HG02981 (cell line): ENCODE data around the gene MRTFB.
"Not testable (repeated sequence)": the region's sequence is repeated elsewhere in the genome, so short reads cannot be mapped to it uniquely, and the experiment has no call there.

Experiments used
- ATAC-seq: cut with Tn5 transposase; IDR thresholded peaks from one replicate; pipeline ENCODE4 v1.9.1; 2021; ENCODE audit warnings: mild to moderate bottlenecking, moderate library complexity; ENCODE audit not compliant: unreplicated experiment

MRTFB gene

GRCh38 chr16:14181371-14182050, 110.4 kb downstream of the MRTFB start:
- ATAC-seq: no peak

DNA sequence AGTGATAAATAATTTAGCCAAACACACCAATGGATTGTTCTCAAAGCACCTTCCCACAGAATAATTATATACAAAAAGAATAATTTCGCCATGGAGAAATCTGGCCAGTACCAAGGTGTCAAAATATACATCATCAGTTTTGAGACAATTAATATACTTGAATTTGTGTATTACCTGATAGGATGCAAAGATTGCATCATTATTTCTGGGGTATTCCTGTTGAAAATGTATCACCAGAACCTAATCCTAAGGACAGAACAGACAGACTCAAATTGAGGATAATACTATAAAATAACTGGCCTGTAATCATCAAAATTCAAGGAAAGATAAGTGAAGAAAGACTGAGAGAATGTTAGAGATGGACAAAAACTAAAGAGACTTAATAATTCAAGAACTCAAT, 111.9 kb downstream of the MRTFB start:
- no peak for ATAC-seq

GRCh38 chr16:14183962-14184361, 112.8 kb downstream of the MRTFB start:
- not testable (repeated sequence) for ATAC-seq

- ATAC-seq: no peak
Measured at GRCh38 chr16:14186007-14186794, 115.1 kb downstream of the MRTFB start.

DNA sequence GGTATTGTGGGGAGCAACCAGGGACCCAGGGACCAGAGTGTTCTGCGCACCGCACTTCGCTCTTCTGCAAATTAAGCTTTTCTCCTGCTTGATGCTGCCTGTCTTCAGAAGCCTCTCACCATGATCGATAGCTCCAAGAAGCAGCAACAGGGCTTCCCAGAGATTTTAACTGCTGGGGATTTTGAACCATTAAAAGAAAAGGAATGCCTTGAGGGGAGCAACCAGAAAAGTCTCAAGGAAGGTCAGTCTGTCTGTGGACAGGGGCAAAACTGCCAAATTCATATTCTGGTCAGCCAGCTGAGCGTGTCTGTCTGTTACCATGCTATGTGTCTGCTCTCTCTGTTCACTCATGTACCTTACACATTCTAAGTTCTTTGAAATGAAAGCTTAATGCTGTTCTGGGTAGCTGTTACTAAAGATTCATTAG, 115.7 kb downstream of the MRTFB start:
- no peak for ATAC-seq

- no peak for ATAC-seq
Measured at GRCh38 chr16:14187517-14188338, 116.6 kb downstream of the MRTFB start.

- ATAC-seq: peak; percentile 94
Measured at GRCh38 chr16:14193316-14193871, 122.3 kb downstream of the MRTFB start.

GRCh38 chr16:14194721-14195120, 123.6 kb downstream of the MRTFB start:
- ATAC-seq: no peak

DNA sequence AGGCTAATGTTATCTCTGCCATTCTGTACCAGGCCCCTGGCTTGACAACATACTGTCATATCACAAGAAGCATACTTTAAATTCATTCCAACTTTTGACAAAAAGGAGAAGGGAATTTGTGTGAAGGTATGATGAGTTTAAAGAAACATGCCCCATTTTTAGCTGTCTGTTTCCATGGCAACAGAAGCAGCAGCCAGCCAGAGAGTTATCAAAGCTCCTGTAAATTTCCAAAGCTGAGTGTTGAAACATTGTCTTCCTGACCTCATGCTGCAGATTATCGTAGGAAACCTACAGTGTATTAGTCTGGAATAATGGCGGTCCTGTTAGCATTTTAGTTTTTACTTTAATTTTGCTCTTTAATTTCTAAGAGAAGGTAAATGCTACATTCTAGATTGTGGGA, 124.9 kb downstream of the MRTFB start:
- no peak for ATAC-seq

- ATAC-seq: no peak
Measured at GRCh38 chr16:14196539-14196938, 125.4 kb downstream of the MRTFB start.

DNA sequence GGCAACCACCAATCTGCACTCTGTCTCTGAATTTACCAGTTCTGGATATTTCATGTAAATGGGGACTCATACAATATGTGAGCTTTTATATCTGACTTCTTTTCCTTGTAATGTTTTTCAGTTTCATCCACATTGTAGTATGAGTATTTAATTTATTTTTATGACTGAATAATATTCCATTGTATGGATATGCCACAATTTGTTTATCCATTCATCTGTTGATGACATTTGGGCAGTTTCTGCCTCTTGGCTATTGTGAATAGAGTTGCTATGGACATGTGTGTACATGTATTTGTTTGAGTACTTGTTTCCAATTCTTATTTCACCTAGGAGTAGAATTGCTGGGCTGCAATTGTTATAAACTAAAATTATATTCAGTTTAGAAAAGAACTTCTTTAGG, 126.9 kb downstream of the MRTFB start:
- no peak for ATAC-seq

GRCh38 chr16:14198572-14198971, 127.5 kb downstream of the MRTFB start:
- no peak for ATAC-seq

GRCh38 chr16:14199199-14199598, 128.1 kb downstream of the MRTFB start:
- no peak for ATAC-seq

GRCh38 chr16:14199624-14200023, 128.5 kb downstream of the MRTFB start:
- ATAC-seq: no peak

DNA sequence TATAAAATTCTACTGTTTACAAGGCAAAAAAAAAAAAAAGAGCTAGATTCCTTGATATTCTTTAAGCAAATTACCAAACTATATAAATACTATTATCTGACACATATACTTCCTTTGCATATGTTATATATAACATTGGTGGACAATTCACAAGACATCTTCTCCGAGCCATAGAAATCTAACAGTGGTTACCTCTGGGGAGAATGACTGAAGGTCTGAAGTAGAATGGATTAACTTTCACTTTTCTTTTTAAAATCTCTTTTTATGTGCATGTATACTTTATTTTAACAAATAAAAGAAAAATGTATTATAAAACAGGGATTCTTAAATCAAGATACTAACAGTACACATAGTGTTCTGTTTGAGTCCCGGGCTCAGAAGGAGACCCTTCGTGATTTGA, 131.0 kb downstream of the MRTFB start:
- ATAC-seq: no peak

GRCh38 chr16:14202697-14203096, 131.6 kb downstream of the MRTFB start:
- no peak for ATAC-seq

DNA sequence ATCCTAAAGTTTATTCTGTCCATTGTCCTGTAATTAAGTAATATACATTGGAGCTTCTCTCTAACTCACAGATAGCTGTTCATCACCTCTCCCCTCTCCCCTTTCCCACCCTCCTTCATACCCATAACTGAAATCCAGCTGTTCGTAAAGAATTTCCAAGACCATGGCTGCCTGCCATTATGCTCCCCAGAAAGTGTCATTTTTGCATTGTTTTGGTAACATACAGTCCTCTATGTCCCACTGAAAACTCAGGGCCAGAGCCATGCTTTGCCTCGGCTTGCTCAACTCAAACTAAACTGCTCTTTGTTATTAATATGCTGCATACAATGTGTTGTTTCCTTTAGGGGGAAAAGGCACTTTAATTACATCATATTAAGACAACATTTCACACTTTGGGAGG, 132.0 kb downstream of the MRTFB start:
- no peak for ATAC-seq

DNA sequence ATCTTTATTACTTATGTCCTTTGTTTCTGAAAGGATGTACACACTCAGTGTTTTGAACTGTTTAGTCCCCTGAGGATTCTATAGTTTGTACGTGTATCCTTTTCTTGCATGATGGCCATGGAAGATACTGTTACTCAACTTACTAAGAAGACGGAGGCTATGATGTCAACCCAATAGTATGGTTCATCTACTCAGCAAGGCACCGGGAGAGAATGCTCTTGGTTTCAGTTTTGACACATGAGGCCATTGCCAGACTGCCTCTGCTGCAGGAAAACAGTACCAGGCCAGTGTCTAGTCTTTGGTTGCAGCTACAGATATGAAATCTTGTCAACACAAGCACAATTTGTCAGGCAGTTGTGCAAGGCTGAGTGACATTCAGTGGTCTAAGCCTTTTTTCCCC, 134.5 kb downstream of the MRTFB start:
- no peak for ATAC-seq

- no peak for ATAC-seq
Measured at GRCh38 chr16:14211856-14212543, 140.9 kb downstream of the MRTFB start.

DNA sequence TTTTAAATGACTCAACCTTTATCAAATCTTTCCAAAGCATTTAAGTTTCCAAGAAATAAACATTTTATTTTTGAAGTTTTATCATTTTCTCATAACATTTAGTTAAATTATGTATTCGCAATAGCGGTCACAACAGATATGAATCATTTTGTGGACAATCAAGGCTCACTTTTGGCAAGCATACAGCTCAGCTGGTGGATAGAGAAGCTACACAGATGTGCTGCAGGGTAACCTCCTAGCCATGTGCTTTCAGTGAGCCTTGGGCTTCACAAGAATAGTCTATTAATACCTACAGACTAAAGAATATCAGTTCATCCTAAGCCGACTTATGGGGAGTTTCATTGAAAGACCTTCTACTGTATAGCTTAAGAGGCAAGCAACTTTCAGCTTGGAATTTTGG, 144.8 kb downstream of the MRTFB start:
- no peak for ATAC-seq

- ATAC-seq: no peak
Measured at GRCh38 chr16:14219983-14220382, 148.9 kb downstream of the MRTFB start.
